Fibroblast of mammary gland (primary cell): ENCODE measurements around the gene RNF149.

ENCODE experiments used
- DNase-seq: peaks from one replicate; pipeline ENCODE4 v3.0.0-alpha.2; 2010; ENCODE audit warnings: low read depth
- H3K4me3 ChIP-seq: 2 replicates; pipeline ENCODE4 v1.5.1; 2011; ENCODE audit warnings: low read depth, mild to moderate bottlenecking, low read length, moderate library complexity; ENCODE audit not compliant: control insufficient read depth
- TF ChIP-seq, protein P1 (sequence below): conservative IDR thresholded peaks from 2 replicates; pipeline ENCODE4 v1.5.1; 2011; ENCODE audit warnings: low read depth, low read length, inconsistent platforms; ENCODE audit not compliant: control insufficient read depth, insufficient read depth

RNF149 gene

GRCh38 chr2:101272045-101272784 lies 36.3 kb downstream of the RNF149 start:
- TF ChIP-seq, protein P1, sequence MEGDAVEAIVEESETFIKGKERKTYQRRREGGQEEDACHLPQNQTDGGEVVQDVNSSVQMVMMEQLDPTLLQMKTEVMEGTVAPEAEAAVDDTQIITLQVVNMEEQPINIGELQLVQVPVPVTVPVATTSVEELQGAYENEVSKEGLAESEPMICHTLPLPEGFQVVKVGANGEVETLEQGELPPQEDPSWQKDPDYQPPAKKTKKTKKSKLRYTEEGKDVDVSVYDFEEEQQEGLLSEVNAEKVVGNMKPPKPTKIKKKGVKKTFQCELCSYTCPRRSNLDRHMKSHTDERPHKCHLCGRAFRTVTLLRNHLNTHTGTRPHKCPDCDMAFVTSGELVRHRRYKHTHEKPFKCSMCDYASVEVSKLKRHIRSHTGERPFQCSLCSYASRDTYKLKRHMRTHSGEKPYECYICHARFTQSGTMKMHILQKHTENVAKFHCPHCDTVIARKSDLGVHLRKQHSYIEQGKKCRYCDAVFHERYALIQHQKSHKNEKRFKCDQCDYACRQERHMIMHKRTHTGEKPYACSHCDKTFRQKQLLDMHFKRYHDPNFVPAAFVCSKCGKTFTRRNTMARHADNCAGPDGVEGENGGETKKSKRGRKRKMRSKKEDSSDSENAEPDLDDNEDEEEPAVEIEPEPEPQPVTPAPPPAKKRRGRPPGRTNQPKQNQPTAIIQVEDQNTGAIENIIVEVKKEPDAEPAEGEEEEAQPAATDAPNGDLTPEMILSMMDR: no peak
- H3K4me3 ChIP-seq: no peak overlapping the region
- no peak for DNase-seq

- no peak for DNase-seq
- TF ChIP-seq, protein P1: no peak
- H3K4me3 ChIP-seq: no peak overlapping the region
Observed at GRCh38 chr2:101270700-101271259, 37.7 kb downstream of the RNF149 start.

DNA sequence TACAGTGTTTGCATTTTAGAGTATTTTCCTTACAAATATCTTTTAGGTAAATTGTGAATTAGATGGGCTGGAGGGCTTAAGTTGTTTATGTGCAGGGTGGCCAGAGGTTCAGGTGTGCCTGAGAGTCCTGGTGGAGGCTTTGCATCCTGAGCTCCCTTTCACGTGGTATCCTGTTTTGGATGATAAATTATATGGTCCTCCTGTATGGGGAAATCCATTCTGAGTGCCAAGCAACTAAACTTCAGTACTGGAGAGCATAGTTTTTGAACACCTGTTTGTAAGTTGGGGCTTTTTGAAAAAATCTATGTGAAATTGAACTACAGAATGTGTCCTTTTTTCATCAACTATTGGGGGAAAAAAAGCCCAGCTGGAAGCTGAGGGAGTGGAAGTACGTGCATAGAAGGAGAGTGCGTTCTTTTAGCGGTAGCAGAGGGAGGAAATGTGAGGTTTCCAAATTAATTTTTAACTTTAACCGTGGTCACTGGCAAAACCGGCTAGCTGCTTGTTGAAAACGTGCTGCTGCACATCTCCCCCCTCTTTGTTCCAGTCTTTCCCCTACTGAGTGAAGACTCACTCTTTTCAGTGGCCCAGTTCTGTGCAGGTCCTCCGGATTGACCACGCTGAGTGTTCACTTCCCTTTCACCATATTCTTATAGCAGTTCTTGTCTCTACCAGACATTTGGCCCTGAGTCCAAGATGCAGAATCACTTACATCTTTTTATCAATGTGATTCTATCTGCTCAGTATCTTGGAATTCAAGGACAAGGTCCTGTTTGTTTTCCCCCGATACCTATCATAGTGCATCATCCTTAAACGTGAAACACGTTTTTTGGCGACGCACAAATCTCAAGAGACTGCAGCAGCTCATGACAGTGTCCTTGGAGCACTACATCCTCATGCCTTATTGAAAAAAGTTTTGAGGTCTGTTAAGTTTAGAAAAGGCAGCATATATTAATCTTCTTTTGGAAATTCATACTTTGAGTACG lies 40.5 kb downstream of the RNF149 start:
- DNase-seq: no peak
- no peak overlapping the region for H3K4me3 ChIP-seq
- TF ChIP-seq, protein P1: no peak

GRCh38 chr2:101265893-101266499 lies 42.5 kb downstream of the RNF149 start:
- DNase-seq: no peak
- H3K4me3 ChIP-seq: no peak overlapping the region
- TF ChIP-seq, protein P1: no peak

- TF ChIP-seq, protein P1: no peak
- no peak overlapping the region for H3K4me3 ChIP-seq
- no peak for DNase-seq
Observed at GRCh38 chr2:101264360-101264939, 44.1 kb downstream of the RNF149 start.

DNA sequence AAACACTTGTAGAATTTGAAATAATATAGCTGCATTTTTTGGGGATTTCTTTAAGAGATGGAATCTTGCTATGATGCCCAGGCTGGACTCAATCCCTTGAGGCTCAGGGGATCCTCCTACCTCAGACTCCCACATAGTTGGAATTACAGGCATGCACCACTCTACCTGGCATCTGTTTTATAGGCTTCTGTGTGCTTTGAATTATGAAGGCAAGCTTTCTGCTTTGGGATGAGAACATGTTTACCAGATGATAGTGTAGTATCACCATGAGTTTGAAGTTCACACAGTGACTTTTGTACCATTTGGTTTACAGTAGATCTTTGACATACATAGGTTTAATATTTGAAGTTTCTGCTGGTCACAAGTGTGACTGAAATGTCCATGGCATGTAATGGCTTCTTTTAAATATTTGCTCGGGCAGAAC lies 45.1 kb downstream of the RNF149 start:
- DNase-seq: no peak
- TF ChIP-seq, protein P1: no peak
- no peak overlapping the region for H3K4me3 ChIP-seq
